ENCODE results near the gene SERPINB2.

The SERPINB2 gene

GRCh38 chr18:63887424-63887823 lies at the start of gene SERPINB2:
Gene SERPINB2 (plus strand): TSS chr18:63887705. CDS start chr18:63891445, 3,740 bp downstream.
- no peak for DNase-seq (ENCODE audit: low read depth)

GRCh38 chr18:63843008-63843407 lies 44.5 kb upstream of the SERPINB2 start:
- no peak for DNase-seq (ENCODE audit: low read depth)

- DNase-seq (ENCODE audit: low read depth): peak; percentile 45
These were observed 43.3 kb upstream of the SERPINB2 start for GRCh38 chr18:63844254-63844653.

GRCh38 chr18:63848159-63848558 lies 39.3 kb upstream of the SERPINB2 start:
- peak; percentile 44 for DNase-seq (ENCODE audit: low read depth)

- DNase-seq (ENCODE audit: low read depth): peak; percentile 46
These were observed 37.5 kb upstream of the SERPINB2 start for GRCh38 chr18:63850020-63850419.

GRCh38 chr18:63850636-63851035 lies 36.9 kb upstream of the SERPINB2 start:
- DNase-seq (ENCODE audit: low read depth): no peak

GRCh38 chr18:63858456-63858855 lies 29.0 kb upstream of the SERPINB2 start:
- no peak for DNase-seq (ENCODE audit: low read depth)

GRCh38 chr18:63859781-63860475 lies 27.6 kb upstream of the SERPINB2 start:
- no peak for DNase-seq (ENCODE audit: low read depth)

- no peak for DNase-seq (ENCODE audit: low read depth)
These were observed 27.0 kb upstream of the SERPINB2 start for GRCh38 chr18:63860531-63860930.

- no peak for DNase-seq (ENCODE audit: low read depth)
These were observed 20.0 kb upstream of the SERPINB2 start for GRCh38 chr18:63867368-63868125.

GRCh38 chr18:63868546-63868945 lies 19.0 kb upstream of the SERPINB2 start:
- DNase-seq (ENCODE audit: low read depth): no peak

- DNase-seq (ENCODE audit: low read depth): peak; percentile 61
These were observed 18.1 kb upstream of the SERPINB2 start for GRCh38 chr18:63869374-63869773.

- DNase-seq (ENCODE audit: low read depth): no peak
These were observed 17.7 kb upstream of the SERPINB2 start for GRCh38 chr18:63869851-63870250.

GRCh38 chr18:63871836-63872235 lies 15.7 kb upstream of the SERPINB2 start:
- DNase-seq (ENCODE audit: low read depth): no peak

GRCh38 chr18:63872586-63872985 lies 14.9 kb upstream of the SERPINB2 start:
- DNase-seq (ENCODE audit: low read depth): no peak

- peak; percentile 74 for DNase-seq (ENCODE audit: low read depth)
These were observed 9.2 kb upstream of the SERPINB2 start for GRCh38 chr18:63878343-63878742.

GRCh38 chr18:63878925-63879324 lies 8.6 kb upstream of the SERPINB2 start:
- no peak for DNase-seq (ENCODE audit: low read depth)

GRCh38 chr18:63879709-63880108 lies 7.8 kb upstream of the SERPINB2 start:
- DNase-seq (ENCODE audit: low read depth): no peak

GRCh38 chr18:63881851-63882250 lies 5.7 kb upstream of the SERPINB2 start:
- DNase-seq (ENCODE audit: low read depth): no peak

GRCh38 chr18:63882333-63883141 lies 5.0 kb upstream of the SERPINB2 start:
- peak; percentile 46 for DNase-seq (ENCODE audit: low read depth)

GRCh38 chr18:63883617-63884016 lies 3.9 kb upstream of the SERPINB2 start:
- no peak for DNase-seq (ENCODE audit: low read depth)

- DNase-seq (ENCODE audit: low read depth): no peak
These were observed 1.1 kb downstream of the SERPINB2 start for GRCh38 chr18:63888470-63889190.

Measured in fibroblast of gingiva (primary cell).